ENCODE results near the gene LRG1.

GRCh38 chr19:4586245-4586644, 46.4 kb upstream of the LRG1 start:
- TF ChIP-seq, protein P1, sequence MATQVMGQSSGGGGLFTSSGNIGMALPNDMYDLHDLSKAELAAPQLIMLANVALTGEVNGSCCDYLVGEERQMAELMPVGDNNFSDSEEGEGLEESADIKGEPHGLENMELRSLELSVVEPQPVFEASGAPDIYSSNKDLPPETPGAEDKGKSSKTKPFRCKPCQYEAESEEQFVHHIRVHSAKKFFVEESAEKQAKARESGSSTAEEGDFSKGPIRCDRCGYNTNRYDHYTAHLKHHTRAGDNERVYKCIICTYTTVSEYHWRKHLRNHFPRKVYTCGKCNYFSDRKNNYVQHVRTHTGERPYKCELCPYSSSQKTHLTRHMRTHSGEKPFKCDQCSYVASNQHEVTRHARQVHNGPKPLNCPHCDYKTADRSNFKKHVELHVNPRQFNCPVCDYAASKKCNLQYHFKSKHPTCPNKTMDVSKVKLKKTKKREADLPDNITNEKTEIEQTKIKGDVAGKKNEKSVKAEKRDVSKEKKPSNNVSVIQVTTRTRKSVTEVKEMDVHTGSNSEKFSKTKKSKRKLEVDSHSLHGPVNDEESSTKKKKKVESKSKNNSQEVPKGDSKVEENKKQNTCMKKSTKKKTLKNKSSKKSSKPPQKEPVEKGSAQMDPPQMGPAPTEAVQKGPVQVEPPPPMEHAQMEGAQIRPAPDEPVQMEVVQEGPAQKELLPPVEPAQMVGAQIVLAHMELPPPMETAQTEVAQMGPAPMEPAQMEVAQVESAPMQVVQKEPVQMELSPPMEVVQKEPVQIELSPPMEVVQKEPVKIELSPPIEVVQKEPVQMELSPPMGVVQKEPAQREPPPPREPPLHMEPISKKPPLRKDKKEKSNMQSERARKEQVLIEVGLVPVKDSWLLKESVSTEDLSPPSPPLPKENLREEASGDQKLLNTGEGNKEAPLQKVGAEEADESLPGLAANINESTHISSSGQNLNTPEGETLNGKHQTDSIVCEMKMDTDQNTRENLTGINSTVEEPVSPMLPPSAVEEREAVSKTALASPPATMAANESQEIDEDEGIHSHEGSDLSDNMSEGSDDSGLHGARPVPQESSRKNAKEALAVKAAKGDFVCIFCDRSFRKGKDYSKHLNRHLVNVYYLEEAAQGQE (tag by site-specific recombination; IDR thresholded peaks at IDR 0.05) = no peak
- TF ChIP-seq, protein P2, sequence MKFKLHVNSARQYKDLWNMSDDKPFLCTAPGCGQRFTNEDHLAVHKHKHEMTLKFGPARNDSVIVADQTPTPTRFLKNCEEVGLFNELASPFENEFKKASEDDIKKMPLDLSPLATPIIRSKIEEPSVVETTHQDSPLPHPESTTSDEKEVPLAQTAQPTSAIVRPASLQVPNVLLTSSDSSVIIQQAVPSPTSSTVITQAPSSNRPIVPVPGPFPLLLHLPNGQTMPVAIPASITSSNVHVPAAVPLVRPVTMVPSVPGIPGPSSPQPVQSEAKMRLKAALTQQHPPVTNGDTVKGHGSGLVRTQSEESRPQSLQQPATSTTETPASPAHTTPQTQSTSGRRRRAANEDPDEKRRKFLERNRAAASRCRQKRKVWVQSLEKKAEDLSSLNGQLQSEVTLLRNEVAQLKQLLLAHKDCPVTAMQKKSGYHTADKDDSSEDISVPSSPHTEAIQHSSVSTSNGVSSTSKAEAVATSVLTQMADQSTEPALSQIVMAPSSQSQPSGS (tag by site-specific recombination; IDR thresholded peaks at IDR 0.05; ENCODE audit: low read depth) = no peak
- TF ChIP-seq BCL11A (tag by site-specific recombination; IDR thresholded peaks at IDR 0.05; ENCODE audit: low read depth) (no peak), ZNF2 (tag by site-specific recombination; IDR thresholded peaks at IDR 0.05) (no peak), ZNF214 (tag by site-specific recombination; IDR thresholded peaks at IDR 0.05; ENCODE audit: borderline replicate concordance) (no peak), ZNF202 (tag by site-specific recombination; IDR thresholded peaks at IDR 0.05; ENCODE audit: borderline replicate concordance) (no peak)
- TF ChIP-seq, protein P3, sequence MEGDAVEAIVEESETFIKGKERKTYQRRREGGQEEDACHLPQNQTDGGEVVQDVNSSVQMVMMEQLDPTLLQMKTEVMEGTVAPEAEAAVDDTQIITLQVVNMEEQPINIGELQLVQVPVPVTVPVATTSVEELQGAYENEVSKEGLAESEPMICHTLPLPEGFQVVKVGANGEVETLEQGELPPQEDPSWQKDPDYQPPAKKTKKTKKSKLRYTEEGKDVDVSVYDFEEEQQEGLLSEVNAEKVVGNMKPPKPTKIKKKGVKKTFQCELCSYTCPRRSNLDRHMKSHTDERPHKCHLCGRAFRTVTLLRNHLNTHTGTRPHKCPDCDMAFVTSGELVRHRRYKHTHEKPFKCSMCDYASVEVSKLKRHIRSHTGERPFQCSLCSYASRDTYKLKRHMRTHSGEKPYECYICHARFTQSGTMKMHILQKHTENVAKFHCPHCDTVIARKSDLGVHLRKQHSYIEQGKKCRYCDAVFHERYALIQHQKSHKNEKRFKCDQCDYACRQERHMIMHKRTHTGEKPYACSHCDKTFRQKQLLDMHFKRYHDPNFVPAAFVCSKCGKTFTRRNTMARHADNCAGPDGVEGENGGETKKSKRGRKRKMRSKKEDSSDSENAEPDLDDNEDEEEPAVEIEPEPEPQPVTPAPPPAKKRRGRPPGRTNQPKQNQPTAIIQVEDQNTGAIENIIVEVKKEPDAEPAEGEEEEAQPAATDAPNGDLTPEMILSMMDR (tag by site-specific recombination; IDR thresholded peaks at IDR 0.05) = no peak
- TF ChIP-seq, protein P4, sequence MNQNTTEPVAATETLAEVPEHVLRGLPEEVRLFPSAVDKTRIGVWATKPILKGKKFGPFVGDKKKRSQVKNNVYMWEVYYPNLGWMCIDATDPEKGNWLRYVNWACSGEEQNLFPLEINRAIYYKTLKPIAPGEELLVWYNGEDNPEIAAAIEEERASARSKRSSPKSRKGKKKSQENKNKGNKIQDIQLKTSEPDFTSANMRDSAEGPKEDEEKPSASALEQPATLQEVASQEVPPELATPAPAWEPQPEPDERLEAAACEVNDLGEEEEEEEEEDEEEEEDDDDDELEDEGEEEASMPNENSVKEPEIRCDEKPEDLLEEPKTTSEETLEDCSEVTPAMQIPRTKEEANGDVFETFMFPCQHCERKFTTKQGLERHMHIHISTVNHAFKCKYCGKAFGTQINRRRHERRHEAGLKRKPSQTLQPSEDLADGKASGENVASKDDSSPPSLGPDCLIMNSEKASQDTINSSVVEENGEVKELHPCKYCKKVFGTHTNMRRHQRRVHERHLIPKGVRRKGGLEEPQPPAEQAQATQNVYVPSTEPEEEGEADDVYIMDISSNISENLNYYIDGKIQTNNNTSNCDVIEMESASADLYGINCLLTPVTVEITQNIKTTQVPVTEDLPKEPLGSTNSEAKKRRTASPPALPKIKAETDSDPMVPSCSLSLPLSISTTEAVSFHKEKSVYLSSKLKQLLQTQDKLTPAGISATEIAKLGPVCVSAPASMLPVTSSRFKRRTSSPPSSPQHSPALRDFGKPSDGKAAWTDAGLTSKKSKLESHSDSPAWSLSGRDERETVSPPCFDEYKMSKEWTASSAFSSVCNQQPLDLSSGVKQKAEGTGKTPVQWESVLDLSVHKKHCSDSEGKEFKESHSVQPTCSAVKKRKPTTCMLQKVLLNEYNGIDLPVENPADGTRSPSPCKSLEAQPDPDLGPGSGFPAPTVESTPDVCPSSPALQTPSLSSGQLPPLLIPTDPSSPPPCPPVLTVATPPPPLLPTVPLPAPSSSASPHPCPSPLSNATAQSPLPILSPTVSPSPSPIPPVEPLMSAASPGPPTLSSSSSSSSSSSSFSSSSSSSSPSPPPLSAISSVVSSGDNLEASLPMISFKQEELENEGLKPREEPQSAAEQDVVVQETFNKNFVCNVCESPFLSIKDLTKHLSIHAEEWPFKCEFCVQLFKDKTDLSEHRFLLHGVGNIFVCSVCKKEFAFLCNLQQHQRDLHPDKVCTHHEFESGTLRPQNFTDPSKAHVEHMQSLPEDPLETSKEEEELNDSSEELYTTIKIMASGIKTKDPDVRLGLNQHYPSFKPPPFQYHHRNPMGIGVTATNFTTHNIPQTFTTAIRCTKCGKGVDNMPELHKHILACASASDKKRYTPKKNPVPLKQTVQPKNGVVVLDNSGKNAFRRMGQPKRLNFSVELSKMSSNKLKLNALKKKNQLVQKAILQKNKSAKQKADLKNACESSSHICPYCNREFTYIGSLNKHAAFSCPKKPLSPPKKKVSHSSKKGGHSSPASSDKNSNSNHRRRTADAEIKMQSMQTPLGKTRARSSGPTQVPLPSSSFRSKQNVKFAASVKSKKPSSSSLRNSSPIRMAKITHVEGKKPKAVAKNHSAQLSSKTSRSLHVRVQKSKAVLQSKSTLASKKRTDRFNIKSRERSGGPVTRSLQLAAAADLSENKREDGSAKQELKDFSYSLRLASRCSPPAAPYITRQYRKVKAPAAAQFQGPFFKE (tag by site-specific recombination; IDR thresholded peaks at IDR 0.05; ENCODE audit: borderline replicate concordance) = no peak
